HG02840 (cell line): ENCODE data around the gene IL1A.

Experiments
- ATAC-seq: cut with Tn5 transposase; IDR thresholded peaks from one replicate; pipeline ENCODE4 v1.9.1; 2021; ENCODE audit warnings: mild to moderate bottlenecking, moderate library complexity, moderate number of reproducible peaks; ENCODE audit not compliant: unreplicated experiment, low FRiP score

The IL1A gene

DNA sequence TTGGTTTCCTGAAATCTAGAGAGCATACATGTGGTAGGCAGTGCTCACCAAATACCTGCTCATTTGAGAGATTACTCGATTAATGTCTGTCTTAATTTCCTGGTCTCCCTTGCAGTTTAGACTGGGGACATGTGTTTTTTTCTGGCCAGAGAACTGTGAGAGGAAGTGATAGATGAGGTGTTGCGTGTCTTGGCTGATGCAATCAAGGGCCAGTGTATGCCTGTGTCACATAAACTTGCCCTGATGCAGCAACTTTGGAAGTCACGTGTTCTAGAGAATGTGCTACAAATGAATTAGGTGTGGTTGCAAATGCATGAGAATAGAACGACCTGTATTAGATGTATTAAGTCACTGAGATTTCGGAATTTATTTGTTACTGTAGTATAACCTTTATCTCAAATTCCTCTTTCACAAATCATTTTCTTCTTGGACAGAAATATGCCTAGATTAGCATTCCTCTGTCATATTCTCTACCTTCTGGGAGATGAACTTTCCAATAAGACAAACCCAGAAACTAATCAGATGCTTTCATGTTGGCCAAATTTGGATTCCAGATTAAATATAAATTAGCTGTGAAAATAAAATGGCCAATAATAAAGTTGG lies 9.9 kb upstream of the IL1A start:
- ATAC-seq, result peak; percentile 65

DNA sequence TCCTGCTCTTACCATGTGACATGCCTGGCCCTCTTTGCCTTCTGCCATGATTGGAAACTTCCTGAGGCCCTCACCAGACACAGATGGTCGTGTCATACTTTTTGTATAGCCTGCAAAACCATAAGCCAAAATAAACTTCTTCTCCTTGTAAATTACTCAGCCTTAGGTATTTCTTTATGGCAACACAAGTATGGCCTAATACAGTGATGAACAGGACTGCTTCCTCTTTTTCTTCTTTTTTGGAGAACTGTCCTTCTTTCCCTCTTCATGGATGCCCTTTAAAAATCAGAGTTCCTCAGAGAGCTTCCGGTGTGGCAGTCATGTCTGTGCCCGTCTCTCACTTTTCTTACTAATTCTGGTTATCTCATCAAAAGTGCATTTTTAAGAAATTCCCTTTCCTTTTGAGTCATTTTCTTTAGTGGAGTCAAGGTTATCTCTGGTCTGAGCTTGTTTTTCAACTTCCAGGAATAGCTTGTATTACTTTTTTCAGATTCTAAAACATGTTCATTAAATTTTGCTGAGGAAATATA lies 9.2 kb upstream of the IL1A start:
- no peak for ATAC-seq

DNA sequence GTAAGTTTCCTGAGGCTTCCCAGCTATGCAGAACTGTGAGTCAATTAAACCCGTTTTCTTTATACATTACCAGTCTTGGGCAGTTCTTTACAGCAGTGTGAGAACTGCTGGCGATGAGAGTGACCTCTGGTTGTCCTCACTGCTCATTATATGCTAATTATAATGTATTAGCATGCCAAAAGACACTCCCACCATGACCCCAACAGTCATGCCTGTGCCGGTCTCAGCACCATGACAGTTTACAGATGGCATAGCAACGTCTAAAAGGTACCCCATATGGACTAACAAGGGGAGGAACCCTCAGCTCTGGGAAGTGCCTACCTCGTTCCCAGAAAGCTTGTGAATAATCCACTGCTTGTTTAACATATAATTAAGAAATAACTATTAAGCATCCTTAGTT lies 8.1 kb upstream of the IL1A start:
- no peak for ATAC-seq

DNA sequence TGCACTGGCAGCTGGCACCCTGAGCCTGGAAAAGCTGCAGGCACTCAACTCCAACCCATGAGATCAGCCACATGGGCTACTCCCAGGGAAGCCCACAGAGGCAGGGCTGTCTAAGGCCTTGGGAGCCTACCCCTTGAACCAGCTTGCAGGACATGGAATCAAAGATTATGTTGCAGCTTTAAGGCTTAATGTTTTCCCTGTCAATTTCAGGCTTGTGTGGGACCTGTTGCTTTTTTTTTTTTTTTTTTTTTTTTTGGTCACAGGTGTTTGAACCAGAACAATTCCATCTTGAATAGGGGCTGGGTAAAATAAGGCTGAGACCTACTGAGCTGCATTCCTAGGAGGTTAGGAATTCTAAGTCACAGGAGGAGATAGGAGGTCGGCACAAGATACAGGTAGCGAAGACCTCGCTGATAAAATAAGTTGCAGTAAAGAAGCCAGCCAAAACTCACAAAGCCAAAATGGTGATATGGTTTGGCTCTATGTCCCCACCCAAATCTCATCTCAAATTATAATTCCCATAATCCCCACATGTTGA lies 7.5 kb upstream of the IL1A start:
- no peak for ATAC-seq

DNA sequence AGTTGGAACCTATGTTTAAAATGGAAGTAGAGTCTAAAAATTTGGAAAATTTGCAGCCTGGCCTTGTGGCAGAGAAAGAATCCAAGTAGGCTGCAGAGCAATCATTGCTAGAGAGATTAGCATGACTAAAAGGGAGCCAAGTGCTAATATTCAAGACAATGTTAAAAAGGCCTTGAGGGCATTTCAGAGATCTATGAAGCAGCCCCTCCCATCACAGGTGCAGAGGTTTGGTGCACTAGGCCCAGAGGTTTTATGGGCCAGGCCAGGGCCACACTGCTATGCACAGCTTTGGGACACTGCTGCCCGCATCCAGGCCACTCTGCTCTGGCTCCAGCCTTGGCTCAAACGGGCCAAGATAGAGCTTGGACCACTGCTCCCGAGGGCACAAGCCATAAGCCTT lies 6.7 kb upstream of the IL1A start:
- ATAC-seq, result no peak

DNA sequence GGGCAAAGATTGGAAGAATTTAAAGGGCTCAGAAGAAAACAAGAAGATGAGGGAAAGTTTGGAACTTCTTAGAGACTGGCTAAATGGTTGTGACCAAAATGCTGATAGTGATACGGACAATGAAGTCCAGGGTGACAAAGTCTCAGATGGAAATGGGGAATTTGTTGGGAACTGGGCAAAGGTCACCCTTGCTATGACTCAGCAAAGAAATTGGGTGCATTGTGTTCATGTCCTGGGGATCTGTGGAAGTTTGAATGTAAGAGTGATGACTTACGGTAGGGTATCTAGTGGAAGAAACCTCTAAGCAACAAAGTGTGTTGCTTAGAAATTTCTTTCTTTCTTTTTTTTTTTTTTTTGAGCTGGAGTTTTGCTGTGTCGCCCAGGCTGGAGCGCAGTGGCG lies 6.0 kb upstream of the IL1A start:
- no peak for ATAC-seq

DNA sequence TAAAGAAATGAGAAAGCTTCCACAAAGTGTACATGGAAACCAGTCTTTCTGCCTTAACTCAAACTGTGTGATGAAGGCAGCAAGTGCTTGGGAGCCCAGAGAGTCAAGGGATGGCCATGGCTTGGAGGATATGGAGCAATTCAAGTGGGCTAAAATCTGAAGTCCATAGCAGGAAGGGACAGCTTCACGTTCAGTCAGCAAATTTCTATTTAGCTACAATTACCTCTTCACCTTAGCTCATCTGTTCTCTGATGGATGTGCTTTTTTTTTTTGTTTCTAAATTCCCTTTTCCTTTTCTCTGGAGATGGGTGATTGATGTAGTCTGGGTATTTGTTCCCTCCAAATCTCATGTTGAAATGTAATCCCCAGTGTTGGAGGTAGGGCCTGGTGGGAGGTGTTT lies 4.9 kb upstream of the IL1A start:
- no peak for ATAC-seq

DNA sequence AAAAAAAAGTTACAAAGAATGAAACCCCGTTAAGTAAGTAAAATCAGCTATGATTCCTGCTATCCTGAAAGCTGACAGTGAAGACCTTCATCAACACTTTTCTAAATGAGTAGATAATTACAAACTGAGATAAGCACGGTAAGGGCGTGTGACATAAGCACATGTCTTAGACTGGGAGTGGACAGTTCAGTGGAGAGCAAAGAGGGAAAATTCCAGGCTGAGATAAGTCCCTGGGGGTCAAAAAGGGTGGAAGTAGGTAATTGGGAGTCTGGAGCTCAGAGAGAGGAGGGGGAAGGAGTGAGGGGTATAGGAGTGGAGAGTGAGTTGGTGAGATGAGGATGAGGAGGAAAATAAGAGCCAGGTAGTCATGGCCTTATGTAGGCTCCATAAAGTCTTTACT lies 4.4 kb upstream of the IL1A start:
- ATAC-seq, result no peak

DNA sequence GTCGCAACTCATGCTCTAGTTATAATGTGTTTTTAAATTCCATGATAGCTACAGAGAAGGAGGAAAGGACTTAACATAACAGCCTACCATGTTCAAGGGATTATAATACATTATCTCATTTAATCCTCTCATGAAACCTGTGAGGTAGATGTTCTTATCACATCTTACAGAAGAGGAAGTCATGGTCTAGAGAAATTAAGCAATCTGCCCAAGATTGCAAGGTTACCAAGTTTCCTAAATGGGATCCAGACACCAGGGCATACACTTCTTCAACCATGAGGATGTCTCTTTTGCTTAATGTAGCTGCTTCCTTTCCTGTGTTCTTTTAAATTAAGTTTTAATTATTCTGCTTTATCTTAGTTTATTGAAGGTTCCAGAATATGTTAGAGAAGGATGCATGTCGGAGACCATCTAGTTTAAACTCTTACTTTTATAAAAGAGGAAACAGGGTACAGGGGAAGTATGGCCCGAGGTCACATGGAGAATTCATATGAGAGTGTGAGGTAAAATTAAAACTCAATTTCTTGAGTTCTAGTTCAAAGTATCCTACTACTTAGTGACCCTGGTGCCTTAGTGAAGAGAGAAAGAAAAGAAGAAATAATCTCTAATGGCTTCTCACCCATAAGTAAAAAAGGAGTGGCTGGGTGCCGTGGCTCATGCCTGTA lies 3.6 kb upstream of the IL1A start:
- ATAC-seq, result no peak

DNA sequence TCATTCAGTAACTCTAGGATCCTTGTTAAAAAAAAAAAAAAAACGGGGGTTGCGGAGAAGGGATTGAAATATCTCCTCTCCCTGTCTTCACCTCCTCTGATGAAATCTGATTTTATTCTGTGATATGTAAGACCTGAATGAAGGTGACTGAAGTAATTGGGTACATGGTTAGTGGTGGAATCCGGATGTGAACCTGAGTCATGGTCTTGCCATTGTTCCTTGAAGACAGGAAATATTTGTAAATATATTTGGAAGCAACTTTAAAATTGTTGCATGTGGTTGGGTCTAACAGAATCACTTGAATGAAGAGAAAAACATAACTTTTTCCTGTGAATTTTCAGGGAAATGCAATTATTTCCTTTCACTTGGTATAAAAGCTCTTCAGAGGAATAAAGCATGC lies 3.0 kb upstream of the IL1A start:
- no peak for ATAC-seq

DNA sequence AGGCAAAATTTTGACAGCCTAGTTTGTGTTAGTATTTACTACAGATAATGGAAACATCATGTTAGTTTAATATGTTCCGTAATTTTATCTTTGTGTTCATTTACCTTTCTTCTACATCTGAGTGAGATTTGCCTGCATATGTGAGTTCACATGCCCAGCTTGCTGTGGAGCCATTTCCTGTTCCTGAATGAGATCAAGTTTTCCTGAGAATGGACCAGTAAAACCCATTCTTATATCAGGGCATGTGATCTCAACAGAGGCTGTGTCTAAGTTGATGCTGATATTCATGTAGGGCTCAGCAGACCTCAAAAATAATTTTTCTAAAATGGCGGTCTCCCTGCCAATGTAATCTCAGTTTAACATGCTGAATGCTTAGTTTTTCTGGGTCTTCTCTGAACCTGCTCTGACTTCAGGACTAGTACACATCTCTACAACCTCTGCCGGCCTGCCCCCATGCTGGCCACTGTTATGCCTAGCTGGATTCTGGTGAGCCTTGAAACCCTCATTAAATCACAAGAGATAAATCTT lies 1.0 kb downstream of the IL1A start:
- no peak for ATAC-seq

DNA sequence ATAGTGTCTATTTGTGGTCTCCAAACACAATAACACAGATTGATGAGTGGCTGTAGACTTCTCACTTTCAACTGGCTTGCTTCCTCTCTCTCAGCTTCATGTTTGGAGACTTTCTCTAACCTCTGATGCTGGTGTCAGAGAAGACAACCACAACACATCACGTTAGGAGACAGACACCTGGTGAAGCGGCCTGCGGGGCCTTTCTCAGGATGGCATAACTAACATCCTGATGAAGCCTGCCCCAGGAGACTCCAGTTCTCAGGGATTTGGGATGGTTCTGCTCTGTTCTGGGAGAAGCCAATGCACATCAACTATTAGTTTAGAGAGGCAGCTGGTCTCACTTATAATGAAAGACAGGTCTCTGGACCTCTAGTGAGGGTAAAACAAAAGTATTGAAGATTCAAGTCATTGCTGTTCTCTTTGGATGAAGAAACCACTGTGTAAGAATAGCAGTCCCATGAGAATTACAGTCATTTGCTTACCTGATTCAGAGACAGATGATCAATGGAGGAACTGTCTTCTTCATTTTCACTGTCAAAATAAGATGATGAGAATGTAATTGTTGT lies 2.0 kb downstream of the IL1A start:
- ATAC-seq, result peak; percentile 70

DNA sequence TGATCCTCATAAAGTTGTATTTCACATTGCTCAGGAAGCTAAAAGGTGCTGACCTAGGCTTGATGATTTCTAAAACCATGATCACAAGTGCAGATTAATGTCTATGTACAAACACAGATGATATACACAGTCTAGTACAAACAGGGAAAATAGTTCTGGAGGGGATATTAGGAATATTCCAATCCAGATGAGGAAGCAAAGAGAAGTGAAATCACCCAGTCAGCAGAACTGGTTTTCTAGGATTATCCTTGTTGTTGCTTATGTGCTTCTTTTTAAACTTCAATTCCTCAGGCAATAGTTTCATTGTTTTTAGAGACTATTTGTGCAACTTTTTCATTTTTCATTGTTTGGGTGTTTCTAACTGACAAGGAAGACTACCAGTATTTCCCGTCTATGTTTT lies 4.7 kb downstream of the IL1A start:
- no peak for ATAC-seq

DNA sequence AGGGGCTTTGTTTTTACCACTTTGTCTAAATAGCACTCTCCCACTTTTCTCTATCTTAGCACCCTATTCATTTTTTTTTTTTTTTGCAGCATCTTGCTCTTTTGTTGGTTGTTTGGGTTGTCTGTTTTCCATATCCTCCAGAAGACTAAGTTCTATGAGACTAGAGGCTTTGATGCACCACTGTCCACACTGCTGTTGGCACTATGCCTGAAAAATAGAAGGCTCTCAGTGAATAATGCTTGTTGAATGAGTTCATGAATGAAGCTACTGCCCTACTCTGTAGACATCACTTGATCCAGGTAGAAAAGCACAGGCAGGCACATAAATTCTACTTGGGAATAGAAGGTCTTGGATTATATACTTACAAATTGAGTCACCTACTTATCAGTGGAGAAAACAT lies 7.3 kb downstream of the IL1A start:
- ATAC-seq, result no peak

DNA sequence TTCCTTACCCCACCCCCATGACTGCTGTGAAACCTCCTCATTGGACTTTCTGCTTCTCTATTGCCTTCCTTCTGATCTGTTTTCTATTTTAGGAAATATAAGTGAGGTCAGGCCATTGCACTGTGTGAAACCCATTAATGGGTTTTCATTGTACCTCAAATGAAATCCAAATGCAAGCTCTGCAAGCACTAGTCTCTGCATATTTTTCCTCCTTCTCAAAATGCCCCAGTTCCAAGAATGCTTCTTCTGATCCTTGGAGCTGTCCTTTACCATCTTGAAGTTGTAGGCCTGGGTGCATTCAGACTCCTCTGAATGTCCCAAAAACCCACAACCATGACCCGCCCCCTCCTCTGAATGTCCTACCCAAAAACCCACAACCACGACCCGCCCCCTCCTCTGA lies 8.2 kb downstream of the IL1A start:
- no peak for ATAC-seq

DNA sequence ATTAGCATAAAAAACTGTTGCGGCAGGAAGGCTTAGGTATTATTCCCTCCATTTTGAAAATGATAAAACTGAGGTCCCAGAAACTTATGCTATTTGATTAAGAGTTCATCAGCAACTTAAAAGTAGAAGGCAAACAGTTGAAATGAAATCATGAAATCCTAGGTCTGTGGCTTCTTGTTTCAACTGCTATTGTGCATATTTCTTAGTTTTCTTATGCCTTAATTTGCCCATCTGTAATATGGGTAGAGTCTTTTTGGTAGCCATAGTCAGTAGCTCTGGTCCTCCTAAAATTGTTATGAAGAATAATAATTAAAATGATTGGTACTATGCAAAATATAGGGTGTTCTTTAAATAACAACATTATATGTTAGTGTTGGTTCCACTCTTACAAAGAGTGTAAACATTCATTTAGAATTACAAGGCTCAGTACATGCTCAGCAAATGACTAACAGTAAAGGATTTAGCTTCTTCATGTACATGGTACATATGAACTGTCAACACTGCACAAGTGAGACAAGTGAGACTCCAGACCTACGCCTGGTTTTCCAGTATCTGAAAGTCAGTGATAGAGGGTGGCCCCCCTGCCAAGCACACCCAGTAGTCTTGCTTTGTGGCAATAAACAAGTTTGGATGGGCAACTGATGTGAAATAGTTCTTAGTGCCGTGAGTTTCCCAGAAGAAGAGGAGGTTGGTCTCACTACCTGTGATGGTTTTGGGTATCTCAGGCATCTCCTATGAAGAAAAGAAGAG lies 9.6 kb downstream of the IL1A start:
- ATAC-seq, result no peak

DNA sequence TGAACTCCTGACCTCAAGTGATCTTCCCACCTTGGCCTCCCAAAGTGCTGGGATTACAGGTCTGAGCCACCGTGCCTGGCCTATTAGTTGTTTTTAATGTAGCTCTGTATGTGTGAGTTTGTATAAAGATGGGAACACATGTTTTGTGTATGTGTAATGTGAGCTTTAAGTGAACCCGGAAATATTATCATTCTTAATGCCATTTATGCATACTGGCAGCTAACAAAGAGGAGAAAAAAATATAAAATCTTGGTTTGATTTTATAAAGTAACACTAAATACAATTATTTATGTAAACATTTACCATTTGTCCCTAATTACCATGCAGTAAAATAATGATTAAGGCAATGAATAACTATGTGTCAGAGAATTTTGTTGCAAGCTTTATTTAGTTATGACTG lies 10.7 kb downstream of the IL1A start:
- ATAC-seq, result no peak

DNA sequence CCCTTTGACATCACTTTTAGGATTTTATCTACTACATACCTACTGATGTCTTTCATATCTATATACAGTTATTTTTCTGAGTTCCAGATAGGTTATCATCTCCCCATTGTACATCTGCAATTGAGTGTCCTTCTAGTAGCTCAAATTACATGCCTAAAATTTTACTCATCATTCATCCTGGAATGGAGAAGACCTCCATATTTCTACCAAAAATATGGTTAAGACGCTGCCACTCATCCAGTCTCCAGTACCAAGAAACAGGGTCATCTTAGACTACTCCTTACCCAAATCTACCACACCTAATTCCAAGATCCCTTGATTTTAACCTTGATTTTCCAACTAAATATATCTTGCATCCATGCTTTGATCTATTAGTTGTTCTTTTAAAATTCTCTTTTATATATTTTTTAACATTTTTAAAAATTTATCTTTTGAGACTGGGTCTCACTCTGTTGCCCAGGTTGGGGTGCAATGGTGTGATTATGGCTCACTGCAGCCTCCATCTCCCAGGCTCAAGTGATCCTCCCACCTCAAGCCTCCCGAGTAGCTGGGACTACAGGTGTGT lies 11.3 kb downstream of the IL1A start:
- ATAC-seq, result no peak

DNA sequence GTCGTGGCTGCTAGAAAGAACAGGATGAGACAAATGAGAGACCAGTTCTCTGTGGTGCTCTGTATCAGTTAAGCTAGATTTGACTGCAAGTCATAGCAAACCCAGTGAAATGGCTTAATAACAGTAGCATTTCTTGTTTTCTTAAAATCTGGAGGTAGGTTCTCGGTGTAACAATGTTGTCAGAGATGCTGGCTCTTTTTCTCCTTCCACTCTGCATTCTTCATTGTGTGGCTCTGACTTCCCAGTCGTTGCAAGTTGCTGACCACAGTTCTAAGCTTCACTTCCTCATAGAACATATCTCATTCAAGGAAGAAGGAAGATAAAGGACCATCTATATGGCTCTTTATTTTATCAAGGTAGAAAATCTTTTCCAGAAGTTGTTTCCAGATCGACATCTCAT lies 12.0 kb downstream of the IL1A start:
- no peak for ATAC-seq

DNA sequence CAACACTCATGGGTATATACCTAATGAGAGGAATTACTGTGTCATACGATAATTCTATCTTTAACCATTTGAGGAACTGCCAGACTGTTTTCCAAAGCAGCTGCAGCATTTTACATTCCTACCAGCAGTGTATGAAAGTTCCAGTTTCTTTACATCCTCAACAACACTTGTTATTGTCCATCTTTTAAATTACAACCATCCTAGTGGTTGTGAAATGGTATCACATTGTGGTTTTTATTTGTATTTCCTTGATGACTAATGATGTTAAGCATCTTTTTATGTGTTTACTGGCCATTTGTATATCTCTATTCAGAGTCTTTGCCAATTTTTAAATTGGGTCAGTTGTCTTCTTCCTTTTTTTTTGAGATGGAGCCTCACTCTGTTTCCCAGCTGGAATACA lies 15.9 kb downstream of the IL1A start:
- ATAC-seq, result no peak
